ENCODE data around the gene TTC28. TPM values are rescaled to one million over a fixed set of nuclear protein-coding genes. Genes with fewer than 3 reads are reported as not detected.

TTC28 gene
- total RNA-seq, 1 experiment from 2014 or later: 0.12 TPM

DNA sequence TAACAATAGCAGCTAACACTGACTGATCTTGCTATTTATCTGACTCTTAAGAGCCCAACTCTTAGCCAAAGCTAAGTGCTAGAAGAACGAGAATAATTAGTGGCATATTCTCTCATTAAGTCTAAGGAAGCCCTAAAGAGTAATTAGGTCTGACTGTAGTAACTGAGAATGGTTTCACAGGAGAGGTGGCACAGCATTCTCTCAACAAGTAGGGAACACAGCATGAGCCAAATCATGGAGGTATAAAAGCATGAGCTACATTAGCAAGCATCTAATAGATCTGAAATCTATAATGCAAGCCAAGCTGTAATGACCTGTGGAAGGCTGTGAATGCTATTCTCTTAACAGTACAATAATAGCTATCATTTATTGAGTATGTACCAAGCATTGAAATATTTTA lies 230.6 kb downstream of the TTC28 start:
- intact Hi-C loops (cut with micrococcal nuclease): no loop called here
- ChIA-PET POLR2A (no interaction called here), RAD21 (ENCODE audit: low non-redundant PET in 1 of 2, low total read pairs in 2 of 2, uncharacterized antibody in 2 of 2, unreplicated experiment in 2 of 2) (no interaction called here), CTCF (no interaction called here)
- Histone ChIP-seq H3K36me3 (ENCODE audit: control insufficient read depth in 1 of 2, insufficient read depth in 2 of 2, low read length in 2 of 2) (no peaks in the 10 kb centered on the region), H3K4me3 (replicated peaks in 1 of 2; ENCODE audit: low read depth in 1 of 2, low read length in 2 of 2) (no peak overlapping the region), H3K9ac (ENCODE audit: low read length) (no peak overlapping the region), H3K27me3 (ENCODE audit: insufficient read depth, low read length) (peaks cover 82% of the 10 kb centered on the region), H3K27ac (ENCODE audit: low read depth, low read length) (no peak overlapping the region), H3K9me3 (ENCODE audit: control insufficient read depth in 1 of 2, insufficient read depth in 1 of 2, low read depth in 1 of 2, low read length in 2 of 2) (no peaks in the 10 kb centered on the region), H3K9me2 (ENCODE audit: insufficient read depth) (no peaks in the 10 kb centered on the region), H3K4me1 (ENCODE audit: control insufficient read depth in 1 of 2, insufficient read depth in 2 of 2, low read length in 2 of 2) (no peaks in the 10 kb centered on the region), H2AFZ (ENCODE audit: low read depth, low read length, poor library complexity, severe bottlenecking) (no peak overlapping the region), H4K20me1 (ENCODE audit: insufficient read depth) (no peaks in the 10 kb centered on the region), H3K4me2 (ENCODE audit: low read length) (no peak overlapping the region), H3K79me2 (ENCODE audit: insufficient read depth, low read length) (no peaks in the 10 kb centered on the region)
- no peak for TF ChIP-seq SIN3A (IDR thresholded peaks at IDR 0.05; ENCODE audit: low read depth)
- TF ChIP-seq ZNF274 (IDR thresholded peaks at IDR 0.05; ENCODE audit: low read depth, low read length): no peak
- TF ChIP-seq, protein P1, sequence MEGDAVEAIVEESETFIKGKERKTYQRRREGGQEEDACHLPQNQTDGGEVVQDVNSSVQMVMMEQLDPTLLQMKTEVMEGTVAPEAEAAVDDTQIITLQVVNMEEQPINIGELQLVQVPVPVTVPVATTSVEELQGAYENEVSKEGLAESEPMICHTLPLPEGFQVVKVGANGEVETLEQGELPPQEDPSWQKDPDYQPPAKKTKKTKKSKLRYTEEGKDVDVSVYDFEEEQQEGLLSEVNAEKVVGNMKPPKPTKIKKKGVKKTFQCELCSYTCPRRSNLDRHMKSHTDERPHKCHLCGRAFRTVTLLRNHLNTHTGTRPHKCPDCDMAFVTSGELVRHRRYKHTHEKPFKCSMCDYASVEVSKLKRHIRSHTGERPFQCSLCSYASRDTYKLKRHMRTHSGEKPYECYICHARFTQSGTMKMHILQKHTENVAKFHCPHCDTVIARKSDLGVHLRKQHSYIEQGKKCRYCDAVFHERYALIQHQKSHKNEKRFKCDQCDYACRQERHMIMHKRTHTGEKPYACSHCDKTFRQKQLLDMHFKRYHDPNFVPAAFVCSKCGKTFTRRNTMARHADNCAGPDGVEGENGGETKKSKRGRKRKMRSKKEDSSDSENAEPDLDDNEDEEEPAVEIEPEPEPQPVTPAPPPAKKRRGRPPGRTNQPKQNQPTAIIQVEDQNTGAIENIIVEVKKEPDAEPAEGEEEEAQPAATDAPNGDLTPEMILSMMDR (IDR thresholded peaks at IDR 0.05 in 2 of 3, conservative IDR thresholded peaks at IDR 0.05 in 1 of 3; ENCODE audit: borderline replicate concordance in 1 of 3, insufficient read depth in 1 of 3, low read depth in 2 of 3, low read length in 2 of 3): no peak
- TF ChIP-seq, protein P2, sequence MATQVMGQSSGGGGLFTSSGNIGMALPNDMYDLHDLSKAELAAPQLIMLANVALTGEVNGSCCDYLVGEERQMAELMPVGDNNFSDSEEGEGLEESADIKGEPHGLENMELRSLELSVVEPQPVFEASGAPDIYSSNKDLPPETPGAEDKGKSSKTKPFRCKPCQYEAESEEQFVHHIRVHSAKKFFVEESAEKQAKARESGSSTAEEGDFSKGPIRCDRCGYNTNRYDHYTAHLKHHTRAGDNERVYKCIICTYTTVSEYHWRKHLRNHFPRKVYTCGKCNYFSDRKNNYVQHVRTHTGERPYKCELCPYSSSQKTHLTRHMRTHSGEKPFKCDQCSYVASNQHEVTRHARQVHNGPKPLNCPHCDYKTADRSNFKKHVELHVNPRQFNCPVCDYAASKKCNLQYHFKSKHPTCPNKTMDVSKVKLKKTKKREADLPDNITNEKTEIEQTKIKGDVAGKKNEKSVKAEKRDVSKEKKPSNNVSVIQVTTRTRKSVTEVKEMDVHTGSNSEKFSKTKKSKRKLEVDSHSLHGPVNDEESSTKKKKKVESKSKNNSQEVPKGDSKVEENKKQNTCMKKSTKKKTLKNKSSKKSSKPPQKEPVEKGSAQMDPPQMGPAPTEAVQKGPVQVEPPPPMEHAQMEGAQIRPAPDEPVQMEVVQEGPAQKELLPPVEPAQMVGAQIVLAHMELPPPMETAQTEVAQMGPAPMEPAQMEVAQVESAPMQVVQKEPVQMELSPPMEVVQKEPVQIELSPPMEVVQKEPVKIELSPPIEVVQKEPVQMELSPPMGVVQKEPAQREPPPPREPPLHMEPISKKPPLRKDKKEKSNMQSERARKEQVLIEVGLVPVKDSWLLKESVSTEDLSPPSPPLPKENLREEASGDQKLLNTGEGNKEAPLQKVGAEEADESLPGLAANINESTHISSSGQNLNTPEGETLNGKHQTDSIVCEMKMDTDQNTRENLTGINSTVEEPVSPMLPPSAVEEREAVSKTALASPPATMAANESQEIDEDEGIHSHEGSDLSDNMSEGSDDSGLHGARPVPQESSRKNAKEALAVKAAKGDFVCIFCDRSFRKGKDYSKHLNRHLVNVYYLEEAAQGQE (IDR thresholded peaks at IDR 0.05; ENCODE audit: low read depth): no peak
- no peak for TF ChIP-seq EZH2phosphoT487 (IDR thresholded peaks at IDR 0.05; ENCODE audit: borderline replicate concordance)
- TF ChIP-seq TCF7L2 (IDR thresholded peaks at IDR 0.05; ENCODE audit: borderline replicate concordance, extremely low read depth, insufficient read depth, insufficient read length): no peak
- TF ChIP-seq, protein P3, sequence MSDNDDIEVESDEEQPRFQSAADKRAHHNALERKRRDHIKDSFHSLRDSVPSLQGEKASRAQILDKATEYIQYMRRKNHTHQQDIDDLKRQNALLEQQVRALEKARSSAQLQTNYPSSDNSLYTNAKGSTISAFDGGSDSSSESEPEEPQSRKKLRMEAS (IDR thresholded peaks at IDR 0.05): no peak
- no peak for TF ChIP-seq SP1 (IDR thresholded peaks at IDR 0.05; ENCODE audit: low read depth)
- no peak for TF ChIP-seq POLR2AphosphoS5 (IDR thresholded peaks at IDR 0.05; ENCODE audit: low read depth, low read length)
- no peak for TF ChIP-seq CEBPB (IDR thresholded peaks at IDR 0.05; ENCODE audit: low read depth)
- TF ChIP-seq CBX3 (IDR thresholded peaks at IDR 0.05; ENCODE audit: low read depth): no peak
- TF ChIP-seq ZFX (IDR thresholded peaks at IDR 0.05): no peak
- TF ChIP-seq FOSL1 (IDR thresholded peaks at IDR 0.05; ENCODE audit: low read depth): no peak
- TF ChIP-seq, protein P4, sequence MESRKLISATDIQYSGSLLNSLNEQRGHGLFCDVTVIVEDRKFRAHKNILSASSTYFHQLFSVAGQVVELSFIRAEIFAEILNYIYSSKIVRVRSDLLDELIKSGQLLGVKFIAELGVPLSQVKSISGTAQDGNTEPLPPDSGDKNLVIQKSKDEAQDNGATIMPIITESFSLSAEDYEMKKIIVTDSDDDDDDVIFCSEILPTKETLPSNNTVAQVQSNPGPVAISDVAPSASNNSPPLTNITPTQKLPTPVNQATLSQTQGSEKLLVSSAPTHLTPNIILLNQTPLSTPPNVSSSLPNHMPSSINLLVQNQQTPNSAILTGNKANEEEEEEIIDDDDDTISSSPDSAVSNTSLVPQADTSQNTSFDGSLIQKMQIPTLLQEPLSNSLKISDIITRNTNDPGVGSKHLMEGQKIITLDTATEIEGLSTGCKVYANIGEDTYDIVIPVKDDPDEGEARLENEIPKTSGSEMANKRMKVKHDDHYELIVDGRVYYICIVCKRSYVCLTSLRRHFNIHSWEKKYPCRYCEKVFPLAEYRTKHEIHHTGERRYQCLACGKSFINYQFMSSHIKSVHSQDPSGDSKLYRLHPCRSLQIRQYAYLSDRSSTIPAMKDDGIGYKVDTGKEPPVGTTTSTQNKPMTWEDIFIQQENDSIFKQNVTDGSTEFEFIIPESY (IDR thresholded peaks at IDR 0.05; ENCODE audit: extremely low read depth, insufficient replicate concordance, low read length): no peak
- no peak for TF ChIP-seq JUND (IDR thresholded peaks at IDR 0.05)
- TF ChIP-seq RAD21 (IDR thresholded peaks at IDR 0.05; ENCODE audit: low read depth): no peak
- no peak for DNase-seq (ENCODE audit: low read depth, low spot score)
- no TSS peak for BruUV-seq (replicated peaks)
- no peak for ATAC-seq
